HepG2 (cell line): Measurements from ENCODE around the gene EPHX1. TPM values are rescaled to one million over a fixed set of nuclear protein-coding genes. Genes with fewer than 3 reads are reported as not detected.

Experiments
- DMAP1 ChIP-seq: IDR thresholded peaks from 2 replicates; pipeline ENCODE4 v1.6.1; 2016
- FOSL1 ChIP-seq: sonication (generic); formaldehyde crosslinking; IDR thresholded peaks from 2 replicates; pipeline ENCODE4 v1.9.0; 2021; ENCODE audit warnings: missing genetic modification reagents, borderline replicate concordance
- MBNL3 ChIP-seq: fragments of 250-450 bp; sonication (Bioruptor Pico); conservative IDR thresholded peaks from 2 replicates; pipeline ENCODE4 v1.8.0; 2022; ENCODE audit warnings: mild to moderate bottlenecking, inconsistent platforms
- MTF2 ChIP-seq: sonication (generic); formaldehyde crosslinking; IDR thresholded peaks from 2 replicates; pipeline ENCODE4 v1.5.0; 2020; ENCODE audit warnings: missing genetic modification reagents, borderline replicate concordance
- POLR2G ChIP-seq: fragments of 200-400 bp; formaldehyde crosslinking; IDR thresholded peaks from 2 replicates; pipeline ENCODE4 v1.6.1; 2018; ENCODE audit warnings: mild to moderate bottlenecking, low read depth, low read length, moderate library complexity
- PRMT3 ChIP-seq: sonication (generic); formaldehyde crosslinking; IDR thresholded peaks from 2 replicates; pipeline ENCODE4 v1.8.1; 2022; ENCODE audit warnings: low read depth, mild to moderate bottlenecking, moderate library complexity, missing genetic modification reagents, borderline replicate concordance
- SAFB2 ChIP-seq: sonication (generic); formaldehyde crosslinking; IDR thresholded peaks from 2 replicates; pipeline ENCODE4 v1.5.1; 2020; ENCODE audit warnings: missing genetic modification reagents, low read depth, mild to moderate bottlenecking, borderline replicate concordance
- ZFYVE20 ChIP-seq: sonication (generic); formaldehyde crosslinking; IDR thresholded peaks from 2 replicates; pipeline ENCODE4 v1.8.0; 2023; ENCODE audit warnings: low read depth, mild to moderate bottlenecking, moderate library complexity, missing genetic modification reagents, borderline replicate concordance
- ZNF33A ChIP-seq: sonication (generic); formaldehyde crosslinking; IDR thresholded peaks from 2 replicates; pipeline ENCODE4 v1.5.1; 2020; ENCODE audit warnings: missing genetic modification reagents, mild to moderate bottlenecking, moderate library complexity, borderline replicate concordance
- ZNF44 ChIP-seq: sonication (generic); formaldehyde crosslinking; IDR thresholded peaks from 2 replicates; pipeline ENCODE4 v1.5.1; 2020; ENCODE audit warnings: mild to moderate bottlenecking, missing genetic modification reagents
- ZNF446 ChIP-seq: sonication (generic); formaldehyde crosslinking; IDR thresholded peaks from 2 replicates; pipeline ENCODE4 v1.5.0; 2020; ENCODE audit warnings: mild to moderate bottlenecking, missing genetic modification reagents
- ZNF577 ChIP-seq: sonication (generic); formaldehyde crosslinking; IDR thresholded peaks from 2 replicates; pipeline ENCODE4 v1.4.0; 2020; ENCODE audit warnings: mild to moderate bottlenecking, low read depth, missing genetic modification reagents, borderline replicate concordance
- ZNF629 ChIP-seq: sonication (generic); formaldehyde crosslinking; conservative IDR thresholded peaks from 2 replicates; pipeline ENCODE4 v1.5.0; 2020; ENCODE audit warnings: missing genetic modification reagents
- polyA plus RNA-seq, 8 experiments: library from polyadenylated mRNA; depleted of rRNA in 3 of 8; stranded (reverse) in 7 of 8; unstranded in 1 of 8; fragments of >200 nt; fragmentation: Illumina TruSeq in 4 of 8; extraction: Trizol in 4 of 8; gene quantifications; 2 replicates each; pipeline versions ENCODE4 v1.2.1 to v1.2.3, GENCODE V29; 2011 to 2016; ENCODE audit warnings: low read depth in 4 of 8, missing spikeins in 1 of 8, mixed read lengths in 1 of 8; ENCODE audit not compliant: insufficient read depth in 1 of 8
- total RNA-seq, 5 experiments: library from RNA; depleted of rRNA; stranded (reverse); fragments of >200 nt; fragmentation: Illumina TruSeq; extraction: Trizol; gene quantifications; 2 replicates each; pipeline ENCODE4 v1.2.3, GENCODE V29; 2016; ENCODE audit warnings: low read depth in 1 of 5
- TF ChIP-seq, protein P1 (sequence below): sonication (generic); formaldehyde crosslinking; IDR thresholded peaks from 2 replicates; pipeline ENCODE4 v1.8.1; 2023; ENCODE audit warnings: mild to moderate bottlenecking, inconsistent platforms, moderate library complexity, missing genetic modification reagents, borderline replicate concordance
- TF ChIP-seq, protein P2 (sequence below): sonication (generic); formaldehyde crosslinking; IDR thresholded peaks from 2 replicates; pipeline ENCODE4 v1.9.0; 2021; ENCODE audit warnings: missing genetic modification reagents, borderline replicate concordance
- TF ChIP-seq, protein P3 (sequence below): IDR thresholded peaks from 2 replicates; pipeline ENCODE4 v1.6.1; 2016; ENCODE audit warnings: mild to moderate bottlenecking, missing biosample characterization, missing genetic modification reagents
- TF ChIP-seq, protein P4 (sequence below): sonication (generic); formaldehyde crosslinking; IDR thresholded peaks from 2 replicates; pipeline ENCODE4 v1.4.0; 2020; ENCODE audit warnings: missing genetic modification reagents
- TF ChIP-seq, protein P5 (sequence below): sonication (generic); formaldehyde crosslinking; IDR thresholded peaks from 2 replicates; pipeline ENCODE4 v1.8.1; 2023; ENCODE audit warnings: mild to moderate bottlenecking, moderate library complexity, missing genetic modification reagents

The EPHX1 gene
- total and polyA plus RNA-seq, 2 of the 13 experiments (the other 11 are each of a cell fraction or from before 2014, with no cell fraction given): 27.7 to 36.5 TPM

DNA sequence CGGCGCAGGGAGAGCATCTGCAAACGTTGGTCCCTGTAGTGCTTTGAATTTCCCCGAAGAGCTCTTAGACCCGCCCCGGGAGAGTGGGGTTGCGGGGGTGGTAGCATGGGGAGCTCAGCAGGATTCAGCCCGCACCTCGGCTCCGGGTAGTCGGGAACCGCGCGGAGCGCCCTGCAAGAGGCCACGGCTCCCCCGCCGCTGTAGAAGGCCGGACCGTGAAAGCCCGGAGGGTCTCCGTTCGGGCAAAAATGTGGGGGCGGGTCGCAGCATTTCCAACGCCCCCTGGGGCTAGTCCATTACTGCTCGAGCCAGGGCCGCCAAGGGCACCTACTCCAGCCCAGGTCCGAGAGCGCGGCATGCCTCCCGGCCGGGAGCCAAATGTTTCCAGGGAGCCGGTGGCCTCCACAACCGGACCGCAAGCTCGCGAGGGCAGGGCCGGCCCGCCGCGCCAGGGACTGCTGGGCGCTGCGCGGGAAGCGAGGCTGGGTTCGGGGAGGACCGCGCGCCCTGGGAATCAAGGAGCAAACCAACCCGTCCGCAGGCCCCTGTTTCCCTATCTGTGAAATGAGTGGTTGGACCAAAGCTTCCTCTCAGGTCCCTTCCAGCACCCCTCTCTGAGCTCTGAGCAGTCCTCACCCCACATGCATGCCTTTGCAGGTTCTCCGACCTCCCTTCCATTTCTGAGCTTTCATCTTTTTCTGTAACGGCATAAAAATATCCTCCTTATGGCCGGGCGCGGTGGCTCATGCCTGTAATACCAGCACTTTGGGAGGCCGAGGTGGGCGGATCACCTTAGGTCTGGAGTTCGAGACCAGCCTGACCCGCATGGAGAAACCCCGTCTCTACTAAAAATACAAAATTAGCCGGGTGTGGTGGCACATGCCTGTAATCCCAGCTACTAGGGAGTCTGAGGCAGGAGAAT lies 73.0 kb downstream of the EPHX1 start (continued):
- TF ChIP-seq, protein P1, sequence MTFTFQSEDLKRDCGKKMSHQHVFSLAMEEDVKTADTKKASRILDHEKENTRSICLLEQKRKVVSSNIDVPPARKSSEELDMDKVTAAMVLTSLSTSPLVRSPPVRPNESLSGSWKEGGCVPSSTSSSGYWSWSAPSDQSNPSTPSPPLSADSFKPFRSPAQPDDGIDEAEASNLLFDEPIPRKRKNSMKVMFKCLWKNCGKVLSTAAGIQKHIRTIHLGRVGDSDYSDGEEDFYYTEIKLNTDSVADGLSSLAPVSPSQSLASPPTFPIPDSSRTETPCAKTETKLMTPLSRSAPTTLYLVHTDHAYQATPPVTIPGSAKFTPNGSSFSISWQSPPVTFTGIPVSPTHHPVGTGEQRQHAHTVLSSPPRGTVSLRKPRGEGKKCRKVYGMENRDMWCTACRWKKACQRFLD (CRISPR knock-in tag): 0 out of 2 replicates have a peak, but pooled peaks have one; percentile 43
- TF ChIP-seq FOSL1: no peak; the same call in 1 of the 2 replicates
- TF ChIP-seq POLR2G: no peak
- TF ChIP-seq MTF2 (CRISPR knock-in tag): peak; percentile 70; the same call in 1 of the 2 replicates
- no peak for TF ChIP-seq PRMT3 (CRISPR knock-in tag)
- TF ChIP-seq, protein P2, sequence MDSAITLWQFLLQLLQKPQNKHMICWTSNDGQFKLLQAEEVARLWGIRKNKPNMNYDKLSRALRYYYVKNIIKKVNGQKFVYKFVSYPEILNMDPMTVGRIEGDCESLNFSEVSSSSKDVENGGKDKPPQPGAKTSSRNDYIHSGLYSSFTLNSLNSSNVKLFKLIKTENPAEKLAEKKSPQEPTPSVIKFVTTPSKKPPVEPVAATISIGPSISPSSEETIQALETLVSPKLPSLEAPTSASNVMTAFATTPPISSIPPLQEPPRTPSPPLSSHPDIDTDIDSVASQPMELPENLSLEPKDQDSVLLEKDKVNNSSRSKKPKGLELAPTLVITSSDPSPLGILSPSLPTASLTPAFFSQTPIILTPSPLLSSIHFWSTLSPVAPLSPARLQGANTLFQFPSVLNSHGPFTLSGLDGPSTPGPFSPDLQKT (CRISPR knock-in tag): no peak
- peak; percentile 23; the same call in 1 of the 2 replicates for TF ChIP-seq DMAP1 (CRISPR knock-in tag)
- TF ChIP-seq ZNF44 (CRISPR knock-in tag): no peak
- no peak for TF ChIP-seq SAFB2 (CRISPR knock-in tag)
- TF ChIP-seq, protein P3, sequence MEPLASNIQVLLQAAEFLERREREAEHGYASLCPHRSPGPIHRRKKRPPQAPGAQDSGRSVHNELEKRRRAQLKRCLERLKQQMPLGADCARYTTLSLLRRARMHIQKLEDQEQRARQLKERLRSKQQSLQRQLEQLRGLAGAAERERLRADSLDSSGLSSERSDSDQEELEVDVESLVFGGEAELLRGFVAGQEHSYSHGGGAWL (CRISPR knock-in tag): no peak
- TF ChIP-seq ZNF577 (CRISPR knock-in tag): no peak
- TF ChIP-seq, protein P4, sequence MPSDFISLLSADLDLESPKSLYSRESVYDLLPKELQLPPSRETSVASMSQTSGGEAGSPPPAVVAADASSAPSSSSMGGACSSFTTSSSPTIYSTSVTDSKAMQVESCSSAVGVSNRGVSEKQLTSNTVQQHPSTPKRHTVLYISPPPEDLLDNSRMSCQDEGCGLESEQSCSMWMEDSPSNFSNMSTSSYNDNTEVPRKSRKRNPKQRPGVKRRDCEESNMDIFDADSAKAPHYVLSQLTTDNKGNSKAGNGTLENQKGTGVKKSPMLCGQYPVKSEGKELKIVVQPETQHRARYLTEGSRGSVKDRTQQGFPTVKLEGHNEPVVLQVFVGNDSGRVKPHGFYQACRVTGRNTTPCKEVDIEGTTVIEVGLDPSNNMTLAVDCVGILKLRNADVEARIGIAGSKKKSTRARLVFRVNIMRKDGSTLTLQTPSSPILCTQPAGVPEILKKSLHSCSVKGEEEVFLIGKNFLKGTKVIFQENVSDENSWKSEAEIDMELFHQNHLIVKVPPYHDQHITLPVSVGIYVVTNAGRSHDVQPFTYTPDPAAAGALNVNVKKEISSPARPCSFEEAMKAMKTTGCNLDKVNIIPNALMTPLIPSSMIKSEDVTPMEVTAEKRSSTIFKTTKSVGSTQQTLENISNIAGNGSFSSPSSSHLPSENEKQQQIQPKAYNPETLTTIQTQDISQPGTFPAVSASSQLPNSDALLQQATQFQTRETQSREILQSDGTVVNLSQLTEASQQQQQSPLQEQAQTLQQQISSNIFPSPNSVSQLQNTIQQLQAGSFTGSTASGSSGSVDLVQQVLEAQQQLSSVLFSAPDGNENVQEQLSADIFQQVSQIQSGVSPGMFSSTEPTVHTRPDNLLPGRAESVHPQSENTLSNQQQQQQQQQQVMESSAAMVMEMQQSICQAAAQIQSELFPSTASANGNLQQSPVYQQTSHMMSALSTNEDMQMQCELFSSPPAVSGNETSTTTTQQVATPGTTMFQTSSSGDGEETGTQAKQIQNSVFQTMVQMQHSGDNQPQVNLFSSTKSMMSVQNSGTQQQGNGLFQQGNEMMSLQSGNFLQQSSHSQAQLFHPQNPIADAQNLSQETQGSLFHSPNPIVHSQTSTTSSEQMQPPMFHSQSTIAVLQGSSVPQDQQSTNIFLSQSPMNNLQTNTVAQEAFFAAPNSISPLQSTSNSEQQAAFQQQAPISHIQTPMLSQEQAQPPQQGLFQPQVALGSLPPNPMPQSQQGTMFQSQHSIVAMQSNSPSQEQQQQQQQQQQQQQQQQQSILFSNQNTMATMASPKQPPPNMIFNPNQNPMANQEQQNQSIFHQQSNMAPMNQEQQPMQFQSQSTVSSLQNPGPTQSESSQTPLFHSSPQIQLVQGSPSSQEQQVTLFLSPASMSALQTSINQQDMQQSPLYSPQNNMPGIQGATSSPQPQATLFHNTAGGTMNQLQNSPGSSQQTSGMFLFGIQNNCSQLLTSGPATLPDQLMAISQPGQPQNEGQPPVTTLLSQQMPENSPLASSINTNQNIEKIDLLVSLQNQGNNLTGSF (CRISPR knock-in tag): no peak
- TF ChIP-seq ZNF446 (CRISPR knock-in tag): peak; percentile 44; the same call in 1 of the 2 replicates
- TF ChIP-seq, protein P5, sequence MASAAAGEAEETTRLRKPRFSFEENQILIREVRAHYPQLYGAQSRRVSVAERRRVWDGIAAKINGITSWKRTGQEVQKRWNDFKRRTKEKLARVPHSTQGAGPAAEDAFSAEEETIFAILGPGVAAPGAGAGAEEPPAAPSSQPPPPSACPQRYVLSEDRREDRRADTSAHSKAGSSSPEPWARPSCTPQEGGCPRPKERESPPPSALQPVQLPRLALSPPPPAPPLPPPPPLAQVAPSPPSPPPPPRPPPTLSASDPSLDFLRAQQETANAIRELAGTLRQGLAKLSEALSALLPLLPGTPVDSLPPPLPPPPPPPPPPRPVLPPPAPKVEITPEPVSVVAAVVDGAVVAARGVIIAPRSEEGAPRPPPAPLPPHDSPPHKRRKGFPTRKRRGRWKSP (CRISPR knock-in tag): no peak
- TF ChIP-seq ZNF33A (CRISPR knock-in tag): no peak
- 0 out of 2 replicates have a peak, but pooled peaks have one; percentile 6 for TF ChIP-seq ZNF629 (CRISPR knock-in tag)
- no peak for TF ChIP-seq MBNL3 (CRISPR knock-in tag)
- TF ChIP-seq ZFYVE20 (CRISPR knock-in tag): no peak
